HG03342 (cell line): ENCODE results near the gene ABCB9.

Source experiments
- ATAC-seq: cut with Tn5 transposase; IDR thresholded peaks from one replicate; pipeline ENCODE4 v1.9.1; 2021; ENCODE audit warnings: mild to moderate bottlenecking, moderate library complexity; ENCODE audit not compliant: unreplicated experiment

Gene ABCB9

DNA sequence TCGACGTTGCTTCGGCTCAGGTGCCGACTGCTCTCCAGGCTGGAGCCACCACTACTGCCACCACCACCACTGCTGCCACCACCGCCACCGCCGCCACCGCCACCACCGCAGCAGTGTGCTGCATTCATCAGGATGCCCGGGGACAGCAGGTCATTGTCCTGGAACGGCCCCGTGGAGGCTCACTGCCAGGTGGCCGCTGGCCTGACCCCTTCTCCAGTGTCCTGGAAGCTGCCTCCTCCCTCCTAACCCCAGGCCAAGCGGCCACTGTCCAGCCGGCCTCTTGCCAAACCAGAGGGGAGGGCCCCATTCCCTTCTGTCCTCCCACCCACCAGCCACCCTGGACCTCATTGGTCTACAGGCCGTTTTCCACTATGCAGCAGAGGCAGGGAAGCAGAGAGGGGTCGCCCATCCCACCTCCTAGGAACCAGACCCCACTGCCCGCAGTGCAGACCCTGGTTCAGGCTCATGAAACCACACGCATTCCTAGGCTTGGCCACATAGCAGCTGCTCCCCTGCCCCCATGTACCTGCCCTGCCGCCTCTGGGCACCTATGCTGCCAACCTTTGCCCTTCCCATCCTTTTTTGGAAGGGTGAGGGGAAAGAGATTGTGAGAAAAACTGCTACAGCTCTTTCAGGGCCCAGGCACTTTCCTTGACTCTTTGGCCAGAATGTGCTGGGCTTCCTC lies 29.4 kb upstream of the ABCB9 start:
- ATAC-seq, result no peak

DNA sequence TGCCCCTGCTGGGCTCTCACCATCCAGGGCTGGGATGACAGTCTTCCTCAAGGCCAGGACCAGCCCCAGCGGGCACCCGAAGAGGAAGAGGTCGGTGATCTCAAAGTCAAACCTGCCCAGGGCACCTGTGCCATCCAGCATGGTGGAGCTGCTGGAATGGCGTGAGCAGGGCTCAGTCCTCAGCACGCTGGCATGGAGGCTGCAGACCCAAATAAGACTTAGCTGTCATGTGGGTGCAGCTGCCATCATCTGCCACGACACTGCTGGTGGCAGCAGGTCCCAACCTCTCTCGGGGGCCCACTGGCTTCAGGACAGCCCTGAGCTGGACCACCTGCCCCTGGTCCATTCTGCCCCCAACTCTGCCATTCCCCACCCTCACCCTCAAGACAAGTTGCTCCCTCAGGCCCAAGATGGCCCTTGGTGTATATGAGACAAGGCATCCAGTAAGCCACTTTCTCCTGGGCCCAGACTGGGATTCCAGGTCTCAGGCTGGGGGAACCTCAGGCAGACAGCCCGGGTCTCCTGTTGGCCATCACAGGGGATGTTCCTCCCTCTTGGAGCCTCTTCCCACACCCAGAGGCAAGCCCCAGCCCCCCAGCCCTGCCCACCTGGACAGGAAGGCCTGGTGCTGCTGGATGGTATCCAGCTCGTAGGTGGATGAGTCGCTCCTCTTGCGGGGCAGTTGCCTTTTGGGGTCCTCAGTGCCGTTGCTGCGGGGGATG lies 28.7 kb upstream of the ABCB9 start:
- ATAC-seq, result no peak

DNA sequence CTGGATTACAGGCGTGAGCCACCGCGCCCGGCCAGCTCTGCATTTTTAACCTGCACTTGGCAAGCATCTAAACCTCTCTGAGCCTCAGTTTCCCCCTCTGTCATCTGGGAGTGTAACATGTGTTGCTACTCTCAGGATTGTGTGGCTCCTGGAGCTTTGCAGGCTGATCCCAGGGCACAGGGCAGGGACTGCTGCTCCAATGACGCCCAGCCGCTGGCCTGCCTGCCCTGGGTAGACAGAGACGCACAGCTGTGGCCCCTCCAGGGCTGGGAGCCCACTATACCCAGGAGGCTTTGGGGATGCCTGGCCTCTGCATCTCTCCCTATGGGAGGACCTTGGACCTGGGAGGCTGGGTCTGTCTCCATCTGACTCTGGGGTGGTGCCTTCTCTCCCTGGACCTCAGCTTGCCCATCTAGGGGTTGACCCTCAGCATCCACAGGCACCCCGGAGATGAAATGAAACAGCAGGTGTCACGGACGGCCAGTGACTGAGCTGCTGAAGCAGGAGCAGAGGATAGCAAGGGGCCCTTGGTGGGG lies 27.9 kb upstream of the ABCB9 start:
- no peak for ATAC-seq

GRCh38 chr12:122992386-122992785 lies 26.1 kb upstream of the ABCB9 start:
- no peak for ATAC-seq

DNA sequence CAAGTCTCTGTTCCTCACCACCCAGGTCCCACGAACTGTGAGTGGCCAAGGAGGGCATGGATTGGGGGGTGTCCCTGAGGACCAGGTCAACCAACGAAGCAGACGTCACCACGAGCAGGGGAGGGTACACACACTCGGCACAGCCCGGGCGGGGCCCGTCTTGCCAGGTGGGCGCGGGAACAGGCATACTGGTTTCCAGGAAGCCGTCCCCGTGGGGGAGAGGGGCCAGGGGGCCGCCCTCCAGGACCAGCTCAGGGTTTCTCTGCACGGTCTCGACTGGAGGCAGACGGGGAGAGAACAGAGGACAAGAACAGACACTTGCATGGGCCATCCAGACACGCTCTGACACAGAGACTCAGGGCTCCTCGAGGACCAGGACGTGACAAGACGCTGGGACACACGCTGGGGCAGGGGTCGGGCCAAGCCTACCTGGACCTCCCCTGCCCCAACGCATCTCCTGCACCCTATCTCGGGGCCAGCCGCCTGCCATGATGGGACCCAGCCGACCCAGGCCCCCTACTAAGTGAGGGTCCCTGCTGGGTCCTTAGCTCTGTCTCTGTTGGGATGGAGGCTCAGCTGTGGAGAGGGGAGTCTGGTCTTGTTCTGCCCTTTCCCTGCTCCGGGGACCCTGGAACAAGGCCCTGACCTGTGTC lies 25.5 kb upstream of the ABCB9 start:
- ATAC-seq, result no peak

GRCh38 chr12:122990961-122991622 lies 24.8 kb upstream of the ABCB9 start:
- no peak for ATAC-seq

- ATAC-seq, result no peak
Observed at GRCh38 chr12:122990561-122990960, 24.3 kb upstream of the ABCB9 start.

DNA sequence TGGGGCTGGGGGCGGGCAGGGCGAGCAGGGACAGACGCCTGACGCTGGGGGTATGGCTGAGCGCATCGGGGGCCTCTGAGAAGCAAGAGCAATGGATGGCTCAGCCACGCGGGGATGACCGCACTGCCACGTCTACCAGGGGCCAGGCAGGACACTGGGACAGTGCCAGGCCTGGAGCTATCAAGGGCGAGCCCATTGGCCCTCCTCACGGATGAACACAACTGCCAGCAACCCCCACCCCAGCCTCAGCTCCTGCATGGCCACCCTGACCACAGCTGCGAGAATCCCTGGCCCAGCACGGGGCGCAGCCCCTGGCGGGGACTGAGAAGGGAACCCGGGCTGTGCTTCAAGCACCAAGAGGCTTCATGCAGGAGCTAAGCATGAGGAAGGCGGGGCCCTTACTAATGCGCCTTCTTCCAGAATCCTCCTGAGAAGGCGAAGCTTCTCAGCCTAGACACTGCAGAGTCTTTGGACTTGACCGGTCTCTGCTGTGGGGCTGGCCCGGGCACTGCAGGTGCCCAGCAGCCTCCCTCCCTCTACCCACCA lies 23.7 kb upstream of the ABCB9 start:
- no peak for ATAC-seq

DNA sequence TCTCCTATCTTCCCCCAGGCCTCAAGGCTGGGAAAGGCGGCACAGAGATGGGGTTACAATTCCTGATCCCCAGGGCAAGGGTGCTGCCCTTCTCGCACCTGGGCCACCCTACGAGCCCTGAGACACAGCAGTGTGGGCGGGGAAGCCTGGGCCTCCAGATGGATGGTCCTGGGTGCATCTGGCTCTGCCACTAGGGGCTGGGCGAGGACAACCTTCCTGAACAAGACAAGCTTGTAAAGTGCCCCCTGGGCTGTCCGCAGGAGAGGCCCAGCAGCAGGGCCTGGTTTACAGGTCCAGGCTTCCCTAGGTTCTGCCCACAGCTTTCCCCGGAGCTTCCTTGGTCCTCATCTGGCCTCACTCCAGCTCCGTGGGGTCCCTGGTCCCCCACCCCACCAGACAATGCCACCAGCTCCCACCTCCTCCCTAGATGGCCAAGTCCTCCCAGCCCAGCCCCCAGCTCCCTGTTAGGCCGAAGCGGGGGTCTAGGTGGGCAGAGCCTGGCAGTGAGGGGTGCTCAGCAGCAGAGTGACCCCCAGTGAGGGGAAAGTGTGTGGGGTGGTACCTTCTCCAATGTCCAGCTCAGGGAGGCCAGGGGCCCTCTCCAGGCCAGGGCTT lies 23.1 kb upstream of the ABCB9 start:
- no peak for ATAC-seq

GRCh38 chr12:122988612-122989212 lies 22.4 kb upstream of the ABCB9 start:
- ATAC-seq, result no peak

GRCh38 chr12:122988036-122988435 lies 21.8 kb upstream of the ABCB9 start:
- no peak for ATAC-seq

- ATAC-seq, result no peak
Observed at GRCh38 chr12:122987086-122987951, 21.1 kb upstream of the ABCB9 start.

GRCh38 chr12:122986258-122986871 lies 20.1 kb upstream of the ABCB9 start:
- ATAC-seq, result no peak

DNA sequence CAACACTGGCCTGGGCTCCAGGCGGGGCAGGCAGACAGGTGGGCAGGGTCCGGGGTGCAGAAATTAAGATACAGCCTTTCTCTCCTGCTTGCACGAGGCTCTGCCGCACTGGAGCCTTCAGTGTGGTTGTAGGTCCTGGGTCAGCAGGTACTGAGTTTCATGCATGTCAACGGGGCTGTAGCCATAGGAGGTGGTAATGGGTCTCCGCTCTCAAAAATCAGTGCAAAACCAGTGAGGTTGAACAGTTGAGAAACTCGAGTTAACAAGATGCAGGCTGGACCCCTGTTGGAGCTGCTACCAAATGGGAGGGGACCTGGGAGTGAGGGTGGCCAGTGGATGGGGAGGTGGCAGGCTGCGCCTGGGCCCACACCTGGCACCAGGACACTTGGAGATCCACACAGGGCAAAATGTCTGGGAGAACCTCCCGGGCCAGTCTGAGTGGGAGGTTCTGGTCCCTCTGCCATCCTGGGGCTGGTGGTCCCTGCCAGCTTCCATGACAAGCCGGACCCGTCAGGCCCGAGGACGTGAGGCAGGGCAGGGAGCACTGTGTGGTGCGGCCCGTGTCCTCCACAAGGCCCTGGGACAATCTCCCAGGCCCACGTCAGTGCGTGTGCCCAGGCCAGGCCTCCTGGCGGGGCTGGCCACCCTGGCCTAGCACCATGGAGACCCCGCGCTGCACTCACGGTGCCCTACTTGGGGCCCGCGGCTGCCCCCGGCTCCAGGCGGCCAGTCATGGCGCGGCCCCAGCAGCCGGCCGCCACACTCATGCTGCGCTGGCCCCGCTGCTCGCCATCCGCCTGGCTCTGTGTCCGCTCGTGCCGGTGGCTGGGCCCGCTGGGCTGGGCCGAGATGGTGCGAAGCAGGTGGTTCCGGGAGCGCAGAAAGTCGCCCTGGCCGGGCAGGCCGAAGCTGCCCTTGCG lies 19.3 kb upstream of the ABCB9 start:
- ATAC-seq, result no peak

- ATAC-seq, result no peak
Observed at GRCh38 chr12:122984612-122985337, 18.5 kb upstream of the ABCB9 start.

GRCh38 chr12:122983789-122984515 lies 17.7 kb upstream of the ABCB9 start:
- ATAC-seq, result no peak
